ENCODE measurements around the gene FOSL2. TPM values are rescaled to one million over a fixed set of nuclear protein-coding genes. Genes with fewer than 3 reads are reported as not detected.

Gene FOSL2
- total RNA-seq, 2 experiments from 2014 or later = 114 to 119 TPM

- H3K4me3 Mint-ChIP-seq = no peak overlapping the region
- ChIA-PET CTCF (interaction anchor here (1.1 to 1.5 kb wide), 2 partner anchors 13 to 697 kb away, joined by 3 to 4 read pairs; no protein-coding TSS in a partner anchor), POLR2A (interaction anchor here (0.6 to 4.8 kb wide), 4 partner anchors 11 to 34 kb away, joined by 3 to 19 read pairs (median 4); no protein-coding TSS in a partner anchor)
- intact Hi-C loops (cut with micrococcal nuclease) = no loop called here
- no peaks in the 10 kb centered on the region for H3K36me3 Mint-ChIP-seq (ENCODE audit: low read depth)
- TF ChIP-seq CTCF (IDR thresholded peaks at IDR 0.05) = no peak
- H3K27ac Mint-ChIP-seq = no peak overlapping the region
- no peaks in the 10 kb centered on the region for H3K27me3 Mint-ChIP-seq
- no peak for DNase-seq
- no peaks in the 10 kb centered on the region for H3K9me3 Mint-ChIP-seq
- H3K4me1 Mint-ChIP-seq (ENCODE audit: low read depth) = peaks cover 14% of the 10 kb centered on the region
- ATAC-seq = no peak
These were observed 12.4 kb upstream of the FOSL2 start for GRCh38 chr2:28380219-28380618.

DNA sequence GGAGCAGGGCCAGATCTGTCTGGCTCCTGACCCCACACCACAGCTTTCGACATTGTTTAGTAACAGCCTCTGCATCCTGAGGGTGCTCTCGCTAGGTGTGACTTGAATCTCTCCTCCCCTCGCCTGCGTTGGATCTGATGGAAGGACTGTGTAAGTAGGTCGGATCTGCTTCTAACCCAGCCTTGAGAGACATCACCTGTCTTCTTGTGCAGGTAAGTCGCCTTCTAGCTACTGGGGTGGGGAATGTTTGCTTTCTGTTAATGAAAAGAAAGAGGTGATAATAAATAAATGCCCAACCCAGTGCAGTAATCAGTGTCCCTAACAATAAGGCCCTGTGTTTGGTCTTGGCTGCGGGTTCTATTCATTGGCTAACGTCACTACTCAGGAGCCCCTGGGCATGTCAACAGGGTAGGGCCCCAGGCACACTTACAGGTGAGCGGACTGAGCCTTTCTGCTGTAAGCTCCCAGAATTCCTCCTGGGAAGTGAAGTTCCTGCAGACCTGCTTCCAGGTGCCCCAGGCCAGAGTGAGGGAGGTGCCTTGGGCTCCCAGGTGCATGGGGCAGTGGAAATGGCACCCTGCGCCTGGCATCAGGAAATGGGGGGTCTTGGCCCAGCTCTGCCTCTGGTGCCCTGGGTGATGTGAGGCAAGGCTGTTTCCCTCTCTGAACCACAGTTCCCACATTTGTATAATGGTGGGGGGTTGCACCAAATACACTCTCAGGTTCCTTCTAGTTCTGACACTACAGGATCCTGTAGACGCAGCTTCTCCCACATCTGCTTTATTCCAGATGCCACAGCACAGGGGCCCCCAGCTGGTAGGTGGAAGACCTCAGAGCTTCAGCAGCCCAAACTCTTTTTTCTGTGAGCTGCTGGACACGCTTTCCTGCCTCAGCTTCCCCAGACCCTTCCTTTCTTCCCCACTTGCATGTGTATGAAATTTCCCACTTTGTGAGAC lies 11.2 kb upstream of the FOSL2 start:
- H3K4me1 Mint-ChIP-seq (ENCODE audit: low read depth) = peaks cover 14% of the 10 kb centered on the region
- no peak for TF ChIP-seq CTCF (IDR thresholded peaks at IDR 0.05)
- H3K27me3 Mint-ChIP-seq = peaks cover 1% of the 10 kb centered on the region
- no peaks in the 10 kb centered on the region for H3K36me3 Mint-ChIP-seq (ENCODE audit: low read depth)
- H3K4me3 Mint-ChIP-seq = no peak overlapping the region
- no peaks in the 10 kb centered on the region for H3K9me3 Mint-ChIP-seq
- ATAC-seq (no peak), DNase-seq (no peak)
- ChIA-PET CTCF (interaction anchor here (1.1 to 1.3 kb wide), 4 partner anchors 11 to 71 kb away, joined by 3 read pairs; no protein-coding TSS in a partner anchor), POLR2A (interaction anchor here (1.2 to 4.8 kb wide), 3 partner anchors 9 to 16 kb away, joined by 3 to 19 read pairs (median 6); no protein-coding TSS in a partner anchor)
- H3K27ac Mint-ChIP-seq = no peak overlapping the region
- intact Hi-C loops (cut with micrococcal nuclease) = no loop called here

DNA sequence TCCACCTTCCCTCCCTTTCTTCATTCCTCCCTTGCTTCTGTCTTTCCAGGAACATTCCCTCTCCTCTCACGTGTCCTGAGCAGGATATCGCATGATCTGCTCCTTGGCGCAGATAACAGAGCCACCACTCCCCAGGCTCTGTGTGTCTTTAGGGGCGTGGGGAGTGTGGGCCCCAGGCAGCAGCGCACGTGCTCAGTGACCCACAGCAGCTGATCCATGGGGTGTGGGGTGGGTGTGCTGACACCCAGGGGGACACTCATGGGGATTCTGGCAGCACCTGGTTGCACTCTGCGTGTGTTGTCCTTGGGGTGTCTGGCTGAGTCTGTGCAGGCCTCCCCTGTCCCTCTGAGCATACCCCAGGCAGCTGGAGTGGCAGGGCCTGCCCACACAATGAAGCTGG lies 9.9 kb upstream of the FOSL2 start:
- Mint-ChIP-seq H3K36me3 (ENCODE audit: low read depth) (no peaks in the 10 kb centered on the region), H3K27me3 (peaks cover 1% of the 10 kb centered on the region), H3K9me3 (no peaks in the 10 kb centered on the region), H3K27ac (no peak overlapping the region), H3K4me1 (ENCODE audit: low read depth) (peaks cover 20% of the 10 kb centered on the region), H3K4me3 (no peak overlapping the region)
- DNase-seq = no peak
- POLR2A ChIA-PET = interaction anchor here (0.6 to 4.8 kb wide), 2 partner anchors 8 to 249 kb away, joined by 3 to 19 read pairs; no protein-coding TSS in a partner anchor
- TF ChIP-seq CTCF (IDR thresholded peaks at IDR 0.05) = no peak
- CTCF ChIA-PET = interaction anchor here (1.2 kb wide), 1 partner anchor 70 kb away, joined by 3 read pairs; no protein-coding TSS in a partner anchor
- no peak for ATAC-seq
- intact Hi-C loops (cut with micrococcal nuclease) = no loop called here

- H3K4me3 Mint-ChIP-seq = no peak overlapping the region
- H3K36me3 Mint-ChIP-seq (ENCODE audit: low read depth) = no peaks in the 10 kb centered on the region
- peaks cover 28% of the 10 kb centered on the region for H3K4me1 Mint-ChIP-seq (ENCODE audit: low read depth)
- POLR2A ChIA-PET = interaction anchor here (1.1 kb wide), 1 partner anchor 9 kb away, joined by 3 read pairs; no protein-coding TSS in a partner anchor
- DNase-seq (peak; percentile 43), ATAC-seq (no peak)
- no peaks in the 10 kb centered on the region for H3K9me3 Mint-ChIP-seq
- TF ChIP-seq CTCF (IDR thresholded peaks at IDR 0.05) = no peak
- H3K27me3 Mint-ChIP-seq = peaks cover 1% of the 10 kb centered on the region
- CTCF ChIA-PET = no interaction called here
- intact Hi-C loops (cut with micrococcal nuclease) = no loop called here
- peak overlapping the region; percentile 60 for H3K27ac Mint-ChIP-seq
These were observed 5.3 kb upstream of the FOSL2 start for GRCh38 chr2:28387082-28387960.
